NCI-H460 (cell line): ENCODE results near the gene NXPH4. TPM values are rescaled to one million over a fixed set of nuclear protein-coding genes. Genes with fewer than 3 reads are reported as not detected.

ENCODE experiments used
- DNase-seq: peaks from one replicate; pipeline ENCODE4 v3.0.0-alpha.2; 2016; ENCODE audit warnings: low read depth; ENCODE audit errors: extremely low read depth
- total RNA-seq: library from RNA; depleted of rRNA; stranded (reverse); fragments of >200 nt; shearing (Covaris generic); gene quantifications from 2 replicates; pipeline ENCODE4 v1.2.3, GENCODE V29; 2014

NXPH4 gene
- total RNA-seq, 1 experiment from 2014 or later: 9.7 TPM

GRCh38 chr12:57201631-57202030 lies 15.0 kb upstream of the NXPH4 start:
- no peak for DNase-seq

DNA sequence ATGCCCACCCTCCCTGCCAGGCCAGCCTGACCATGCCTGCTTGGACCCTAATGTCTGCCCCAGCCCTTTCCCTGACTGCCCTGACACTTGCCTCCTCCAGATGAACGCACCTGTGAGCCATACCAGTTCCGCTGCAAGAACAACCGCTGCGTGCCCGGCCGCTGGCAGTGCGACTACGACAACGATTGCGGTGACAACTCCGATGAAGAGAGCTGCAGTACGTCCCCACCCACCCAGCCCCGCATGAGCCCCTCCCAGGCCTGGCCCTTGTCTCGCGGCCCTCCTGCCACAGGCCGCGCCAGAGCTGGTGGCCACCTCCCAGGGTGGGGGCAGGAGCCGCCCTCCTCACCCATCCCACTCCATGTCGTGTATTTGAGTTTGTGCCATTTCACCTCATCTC lies 14.3 kb upstream of the NXPH4 start:
- DNase-seq: no peak

GRCh38 chr12:57203201-57203600 lies 13.4 kb upstream of the NXPH4 start:
- DNase-seq: no peak

DNA sequence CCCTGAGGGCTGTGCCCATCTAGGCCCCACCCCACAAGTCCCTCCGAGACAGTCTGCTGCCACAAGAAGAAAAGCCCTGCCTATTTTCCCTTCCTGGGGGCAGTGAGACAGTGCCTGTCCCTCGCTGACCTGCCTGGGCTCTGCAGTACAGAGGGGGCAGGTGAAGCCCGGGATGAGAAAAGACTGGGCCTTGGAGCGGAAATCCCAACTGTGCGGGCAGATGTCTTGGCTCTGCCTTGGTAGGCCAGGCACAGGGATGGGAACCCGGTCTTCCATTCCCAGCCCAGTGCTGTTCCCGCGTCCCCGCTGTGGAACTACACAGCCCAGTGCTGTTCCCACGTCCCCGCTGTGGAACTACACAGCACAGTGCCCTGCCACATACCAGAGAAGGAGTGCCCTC lies 12.8 kb upstream of the NXPH4 start:
- no peak for DNase-seq

DNA sequence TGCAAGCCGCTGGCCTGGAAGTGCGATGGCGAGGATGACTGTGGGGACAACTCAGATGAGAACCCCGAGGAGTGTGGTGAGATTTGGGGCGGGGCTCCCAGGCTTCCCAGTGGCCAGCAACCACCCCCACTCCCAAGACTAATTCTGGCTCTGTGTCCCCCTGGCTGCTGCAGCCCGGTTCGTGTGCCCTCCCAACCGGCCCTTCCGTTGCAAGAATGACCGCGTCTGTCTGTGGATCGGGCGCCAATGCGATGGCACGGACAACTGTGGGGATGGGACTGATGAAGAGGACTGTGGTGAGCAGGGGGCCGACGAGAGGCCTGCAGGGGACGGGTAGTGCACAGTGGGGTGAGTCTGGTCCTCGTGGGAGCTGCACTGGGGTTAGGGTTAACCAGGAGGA lies 12.1 kb upstream of the NXPH4 start:
- DNase-seq: no peak

DNA sequence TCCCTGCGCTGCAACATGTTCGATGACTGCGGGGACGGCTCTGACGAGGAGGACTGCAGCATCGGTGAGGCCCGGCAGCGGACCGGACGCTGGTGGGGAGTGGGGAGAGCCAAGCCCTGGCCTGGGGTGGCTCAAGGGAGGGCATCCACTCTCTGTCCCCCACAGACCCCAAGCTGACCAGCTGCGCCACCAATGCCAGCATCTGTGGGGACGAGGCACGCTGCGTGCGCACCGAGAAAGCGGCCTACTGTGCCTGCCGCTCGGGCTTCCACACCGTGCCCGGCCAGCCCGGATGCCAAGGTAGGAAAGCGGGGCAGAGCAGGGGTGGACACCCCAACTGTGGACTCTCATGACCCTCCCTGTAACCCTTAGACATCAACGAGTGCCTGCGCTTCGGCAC lies 11.4 kb upstream of the NXPH4 start:
- DNase-seq: no peak

DNA sequence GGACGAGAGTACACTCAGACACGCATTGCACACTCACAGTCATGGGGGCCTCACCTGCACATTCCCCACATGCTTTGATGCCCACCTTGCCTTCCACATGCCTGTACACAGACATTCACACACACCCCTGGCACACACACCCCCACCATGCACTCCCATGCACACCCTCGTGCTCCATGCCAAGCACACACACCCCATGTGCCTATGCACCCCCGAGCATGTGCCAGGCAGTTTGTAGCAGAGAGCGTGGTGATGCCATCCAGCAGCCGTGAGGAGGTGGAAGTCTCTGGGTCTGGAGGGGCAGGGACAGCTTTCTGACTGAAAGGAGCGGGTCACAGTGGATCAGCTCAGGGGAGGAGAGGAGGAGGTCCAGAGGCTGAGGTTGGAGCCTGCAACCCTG lies 10.7 kb upstream of the NXPH4 start:
- no peak for DNase-seq

DNA sequence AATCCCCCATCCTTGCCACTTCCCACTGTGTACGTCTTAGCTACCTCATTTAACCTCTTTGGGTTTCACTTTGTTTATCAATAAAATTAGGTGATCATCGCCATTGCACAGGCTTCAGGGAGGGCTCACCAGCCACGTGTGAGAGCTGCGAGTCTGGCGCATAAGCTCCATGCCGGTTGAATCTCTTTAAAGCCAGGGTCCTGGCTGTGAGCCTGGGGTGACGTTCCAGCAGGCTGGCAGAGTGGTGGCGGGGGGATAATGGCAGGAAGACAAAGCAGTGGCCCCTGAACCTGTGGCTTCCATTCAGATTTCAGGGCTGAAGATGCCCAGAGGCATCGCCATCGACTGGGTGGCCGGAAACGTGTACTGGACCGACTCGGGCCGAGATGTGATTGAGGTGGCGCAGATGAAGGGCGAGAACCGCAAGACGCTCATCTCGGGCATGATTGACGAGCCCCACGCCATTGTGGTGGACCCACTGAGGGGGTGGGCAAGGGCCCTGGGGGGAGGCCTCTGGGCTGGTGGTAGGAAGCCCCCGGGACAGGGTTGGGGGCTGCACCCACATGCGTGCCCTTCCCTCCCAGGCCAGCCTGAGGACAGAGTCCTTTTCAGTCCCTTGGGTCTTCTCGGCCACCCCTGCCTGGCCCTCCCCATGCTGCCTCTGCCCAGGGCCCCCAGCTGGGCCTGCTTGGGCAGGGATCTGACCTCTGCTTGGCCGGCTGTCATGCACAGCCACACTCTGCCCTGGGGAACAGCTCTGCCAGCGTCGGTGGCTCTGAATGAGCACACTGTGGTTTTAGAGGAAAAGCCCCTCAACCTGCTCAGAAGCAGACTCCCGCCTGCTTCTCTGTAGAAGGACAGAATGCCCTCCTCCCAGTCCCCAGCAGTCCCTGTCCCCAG lies 8.6 kb upstream of the NXPH4 start:
- DNase-seq: no peak

DNA sequence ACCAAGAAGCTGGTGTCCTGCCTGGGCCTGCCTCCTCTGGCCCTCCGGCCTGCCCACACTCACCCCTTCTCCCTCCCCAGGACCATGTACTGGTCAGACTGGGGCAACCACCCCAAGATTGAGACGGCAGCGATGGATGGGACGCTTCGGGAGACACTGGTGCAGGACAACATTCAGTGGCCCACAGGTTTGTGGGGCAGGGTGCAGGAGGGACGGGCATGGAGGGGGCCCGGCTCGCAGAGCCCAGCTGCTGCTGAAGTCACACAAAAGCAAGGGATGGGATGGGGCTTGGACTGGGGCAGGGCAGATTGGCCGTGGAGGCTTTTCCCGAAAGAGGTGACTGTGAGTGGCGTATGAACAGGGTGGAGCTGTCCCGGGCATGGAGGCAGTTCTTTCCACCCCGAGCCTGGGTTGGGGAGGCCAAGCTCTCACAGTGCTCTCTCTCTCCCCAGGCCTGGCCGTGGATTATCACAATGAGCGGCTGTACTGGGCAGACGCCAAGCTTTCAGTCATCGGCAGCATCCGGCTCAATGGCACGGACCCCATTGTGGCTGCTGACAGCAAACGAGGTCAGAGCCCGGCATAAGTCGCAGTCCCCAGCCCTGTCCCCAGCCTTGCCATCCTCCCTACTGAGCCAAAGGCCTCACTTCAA lies 7.8 kb upstream of the NXPH4 start:
- no peak for DNase-seq

DNA sequence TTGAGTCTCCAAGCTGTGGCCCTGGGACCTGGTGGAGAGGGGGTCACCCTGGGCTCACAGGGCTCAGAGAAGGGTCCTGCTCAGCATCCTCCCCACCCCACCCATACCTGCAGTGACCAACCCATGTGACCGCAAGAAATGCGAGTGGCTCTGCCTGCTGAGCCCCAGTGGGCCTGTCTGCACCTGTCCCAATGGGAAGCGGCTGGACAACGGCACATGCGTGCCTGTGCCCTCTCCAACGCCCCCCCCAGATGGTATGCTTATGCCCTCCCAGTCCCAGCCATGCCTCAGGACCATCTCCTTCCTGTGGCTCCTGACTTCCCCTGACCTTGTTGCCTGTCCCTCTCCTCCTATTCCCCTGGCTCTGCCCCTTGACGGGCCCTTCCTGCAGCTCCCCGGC lies 6.7 kb upstream of the NXPH4 start:
- DNase-seq: no peak

DNA sequence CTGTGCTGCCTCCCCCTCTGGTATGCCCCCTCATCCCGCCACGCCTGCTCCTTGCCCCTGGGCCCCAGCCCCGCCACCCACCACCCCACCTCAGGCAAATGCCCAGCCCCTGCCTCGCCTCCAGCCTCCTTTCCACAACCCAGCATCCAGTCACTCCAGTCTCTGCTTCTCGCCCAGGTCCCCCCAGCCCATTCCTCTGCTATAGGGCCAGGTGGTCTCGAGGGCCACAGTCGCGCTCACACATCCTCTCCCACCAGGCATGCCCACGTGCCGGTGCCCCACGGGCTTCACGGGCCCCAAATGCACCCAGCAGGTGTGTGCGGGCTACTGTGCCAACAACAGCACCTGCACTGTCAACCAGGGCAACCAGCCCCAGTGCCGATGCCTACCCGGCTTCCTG lies 6.1 kb upstream of the NXPH4 start:
- DNase-seq: no peak

DNA sequence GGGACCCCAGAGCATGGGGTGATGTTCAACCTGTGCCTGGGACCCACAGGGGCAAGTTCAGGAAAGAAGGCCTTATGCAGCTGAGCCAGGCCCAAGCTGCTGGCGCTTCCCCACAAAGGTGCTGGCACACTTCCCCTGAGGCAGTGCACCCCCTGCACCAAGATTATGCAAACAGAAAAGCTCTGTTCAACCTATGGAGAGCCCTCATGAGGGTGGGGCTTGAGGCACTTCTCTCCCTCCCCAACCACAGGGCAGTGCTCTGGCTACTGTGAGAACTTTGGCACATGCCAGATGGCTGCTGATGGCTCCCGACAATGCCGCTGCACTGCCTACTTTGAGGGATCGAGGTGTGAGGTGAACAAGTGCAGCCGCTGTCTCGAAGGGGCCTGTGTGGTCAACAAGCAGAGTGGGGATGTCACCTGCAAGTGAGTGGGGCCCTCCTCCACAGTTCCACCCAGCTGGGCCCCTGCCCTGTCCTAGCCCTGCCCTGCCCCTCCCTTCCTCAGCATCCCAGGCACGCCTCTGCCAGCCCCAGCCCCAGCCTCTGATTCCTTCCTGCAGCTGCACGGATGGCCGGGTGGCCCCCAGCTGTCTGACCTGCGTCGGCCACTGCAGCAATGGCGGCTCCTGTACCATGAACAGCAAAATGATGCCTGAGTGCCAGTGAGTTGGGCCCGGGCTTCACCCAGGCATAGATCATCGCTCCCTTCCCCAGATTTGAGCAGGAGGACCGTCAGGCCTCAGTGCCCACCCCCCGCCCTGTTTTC lies 5.5 kb upstream of the NXPH4 start:
- DNase-seq: no peak

DNA sequence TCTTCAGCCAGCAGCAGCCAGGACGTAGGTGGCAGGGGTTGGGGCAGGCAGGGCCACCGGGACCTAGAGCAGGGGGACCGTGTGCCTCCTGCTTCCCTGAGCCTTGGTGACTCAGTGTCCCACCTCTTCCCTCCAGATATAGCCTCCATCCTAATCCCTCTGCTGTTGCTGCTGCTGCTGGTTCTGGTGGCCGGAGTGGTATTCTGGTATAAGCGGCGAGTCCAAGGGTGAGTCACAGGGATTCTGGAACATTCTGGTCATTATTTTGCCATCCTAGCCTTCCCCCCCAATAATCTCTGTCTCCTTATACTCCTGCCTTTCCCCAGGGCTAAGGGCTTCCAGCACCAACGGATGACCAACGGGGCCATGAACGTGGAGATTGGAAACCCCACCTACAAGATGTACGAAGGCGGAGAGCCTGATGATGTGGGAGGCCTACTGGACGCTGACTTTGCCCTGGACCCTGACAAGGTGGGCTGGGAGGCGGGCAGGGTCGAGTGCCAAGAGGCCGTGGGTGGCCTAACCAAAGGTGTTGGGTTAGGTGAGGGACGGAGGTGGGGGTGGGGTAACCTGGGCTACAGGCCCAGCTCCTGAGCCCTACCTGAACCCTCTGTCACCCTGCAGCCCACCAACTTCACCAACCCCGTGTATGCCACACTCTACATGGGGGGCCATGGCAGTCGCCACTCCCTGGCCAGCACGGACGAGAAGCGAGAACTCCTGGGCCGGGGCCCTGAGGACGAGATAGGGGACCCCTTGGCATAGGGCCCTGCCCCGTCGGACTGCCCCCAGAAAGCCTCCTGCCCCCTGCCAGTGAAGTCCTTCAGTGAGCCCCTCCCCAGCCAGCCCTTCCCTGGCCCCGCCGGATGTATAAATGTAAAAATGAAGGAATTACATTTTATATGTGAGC lies 4.5 kb upstream of the NXPH4 start:
- no peak for DNase-seq

DNA sequence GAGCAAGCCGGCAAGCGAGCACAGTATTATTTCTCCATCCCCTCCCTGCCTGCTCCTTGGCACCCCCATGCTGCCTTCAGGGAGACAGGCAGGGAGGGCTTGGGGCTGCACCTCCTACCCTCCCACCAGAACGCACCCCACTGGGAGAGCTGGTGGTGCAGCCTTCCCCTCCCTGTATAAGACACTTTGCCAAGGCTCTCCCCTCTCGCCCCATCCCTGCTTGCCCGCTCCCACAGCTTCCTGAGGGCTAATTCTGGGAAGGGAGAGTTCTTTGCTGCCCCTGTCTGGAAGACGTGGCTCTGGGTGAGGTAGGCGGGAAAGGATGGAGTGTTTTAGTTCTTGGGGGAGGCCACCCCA lies 3.9 kb upstream of the NXPH4 start:
- DNase-seq: no peak

GRCh38 chr12:57213058-57213715 lies 3.4 kb upstream of the NXPH4 start:
- peak; percentile 88 for DNase-seq

DNA sequence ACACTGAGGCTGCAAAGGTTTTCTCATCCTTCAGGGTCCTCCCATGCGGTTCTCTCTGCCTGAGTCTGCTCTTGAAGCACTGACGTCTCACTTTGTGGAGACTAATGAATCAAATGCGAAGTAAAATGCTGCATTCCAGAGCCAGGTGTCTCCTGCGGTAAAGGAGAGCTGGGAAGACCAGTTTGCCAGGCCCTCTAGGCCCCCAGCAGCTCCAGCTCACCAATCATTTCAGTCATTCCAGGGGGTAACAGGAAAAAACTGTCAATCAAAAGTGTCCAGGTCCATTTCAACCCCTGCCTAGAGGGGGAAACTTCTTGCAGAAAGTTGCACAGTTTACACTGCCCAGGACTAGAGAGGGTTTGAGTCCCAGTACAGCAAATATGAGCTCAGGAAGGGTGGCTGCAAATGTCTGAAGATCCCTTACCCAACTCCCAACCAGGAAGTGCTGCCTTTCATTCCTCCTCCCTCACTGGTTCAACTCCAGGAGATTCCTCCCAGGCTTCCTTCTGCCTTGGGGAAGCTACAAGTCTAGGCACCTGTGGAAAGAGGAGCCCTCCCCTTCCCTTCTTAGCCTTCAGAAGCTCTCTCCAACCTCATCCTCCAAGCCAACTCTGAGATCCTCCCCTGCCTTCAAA lies 2.7 kb upstream of the NXPH4 start:
- DNase-seq: no peak

DNA sequence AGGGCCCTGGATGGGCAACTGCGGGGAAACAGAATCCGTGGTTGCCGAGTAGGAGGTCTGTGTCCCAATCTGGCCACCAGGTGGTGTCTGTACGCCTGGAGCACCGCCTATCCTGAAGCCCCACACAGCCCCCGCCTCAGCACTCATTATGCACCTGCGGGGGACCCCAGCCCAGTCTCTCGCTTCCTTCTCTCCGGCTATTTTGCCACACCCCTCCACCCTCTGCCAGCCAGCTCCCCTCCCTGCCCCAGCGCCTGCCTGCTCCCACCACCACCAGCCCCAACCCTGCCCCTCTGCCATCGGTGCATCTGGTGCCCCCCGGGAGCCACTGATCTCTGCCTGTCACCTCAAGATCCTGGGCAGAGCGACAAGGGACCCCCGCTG lies 2.2 kb upstream of the NXPH4 start:
- peak; percentile 76 for DNase-seq

GRCh38 chr12:57215065-57215464 lies 1.5 kb upstream of the NXPH4 start:
- DNase-seq: no peak

DNA sequence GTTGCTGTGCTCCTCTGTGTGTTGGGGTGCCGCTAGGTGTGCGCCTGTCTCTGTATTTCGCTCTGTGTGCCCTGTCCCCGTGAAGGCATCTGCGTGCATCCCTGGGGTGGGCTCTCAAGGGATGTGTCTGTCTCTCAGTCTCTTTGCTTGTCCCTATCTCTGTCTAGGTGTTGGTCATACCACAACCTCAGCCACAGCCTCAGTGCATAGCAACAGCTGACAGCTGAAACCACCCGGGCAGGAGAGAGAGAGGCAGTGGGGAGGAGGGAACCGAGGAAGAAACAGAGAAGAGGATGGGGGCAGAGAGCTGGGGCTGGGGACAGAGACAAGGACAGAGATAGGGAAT lies 953 bp upstream of the NXPH4 start:
- DNase-seq: no peak
